Measurements from ENCODE around the gene CELF5. TPM values are rescaled to one million over a fixed set of nuclear protein-coding genes. Genes with fewer than 3 reads are reported as not detected.

The CELF5 gene
- total RNA-seq, 1 donor from 2014 or later = not detected

- Mint-ChIP-seq H3K4me1 (no peaks in the 10 kb centered on the region), H3K27me3 (peaks cover 29% of the 10 kb centered on the region), H3K4me3 (no peak overlapping the region), H3K27ac (no peak overlapping the region), H3K36me3 (ENCODE audit: low read depth) (no peaks in the 10 kb centered on the region), H3K9me3 (no peaks in the 10 kb centered on the region)
- ChIA-PET POLR2A (interaction anchor here (0.6 kb wide), 1 partner anchor 42 kb away, joined by 3 read pairs; the partner anchor contains the start of gene CELF5), CTCF (no interaction called here)
- no peak for ATAC-seq (ENCODE audit: low read depth)
- DNase-seq = no peak
- no peak for TF ChIP-seq CTCF (IDR thresholded peaks at IDR 0.05)
- intact Hi-C loops (cut with micrococcal nuclease) = no loop called here
Observed at GRCh38 chr19:3266092-3266693, 41.7 kb downstream of the CELF5 start.

- intact Hi-C loops (cut with micrococcal nuclease) = no loop called here
- Mint-ChIP-seq H3K4me1 (no peaks in the 10 kb centered on the region), H3K27ac (no peak overlapping the region), H3K27me3 (peaks cover 37% of the 10 kb centered on the region), H3K4me3 (no peak overlapping the region), H3K36me3 (ENCODE audit: low read depth) (no peaks in the 10 kb centered on the region), H3K9me3 (no peaks in the 10 kb centered on the region)
- ChIA-PET POLR2A (interaction anchor here (0.6 kb wide), 1 partner anchor 42 kb away, joined by 3 read pairs; the partner anchor contains the start of gene CELF5), CTCF (no interaction called here)
- ATAC-seq (ENCODE audit: low read depth) = no peak
- no peak for DNase-seq
- no peak for TF ChIP-seq CTCF (IDR thresholded peaks at IDR 0.05)
Observed at GRCh38 chr19:3266792-3267514, 42.5 kb downstream of the CELF5 start.

GRCh38 chr19:3268326-3268725 is 43.9 kb downstream of the CELF5 start:
- no peak overlapping the region for H3K27ac Mint-ChIP-seq
- no peak for ATAC-seq (ENCODE audit: low read depth)
- intact Hi-C loops (cut with micrococcal nuclease) = no loop called here
- no peak for DNase-seq
- ChIA-PET CTCF (no interaction called here), POLR2A (no interaction called here)
- H3K4me1 Mint-ChIP-seq = no peaks in the 10 kb centered on the region
- peaks cover 2% of the 10 kb centered on the region for H3K9me3 Mint-ChIP-seq
- H3K4me3 Mint-ChIP-seq = no peak overlapping the region
- H3K27me3 Mint-ChIP-seq = peaks cover 41% of the 10 kb centered on the region
- H3K36me3 Mint-ChIP-seq (ENCODE audit: low read depth) = no peaks in the 10 kb centered on the region
- TF ChIP-seq CTCF (IDR thresholded peaks at IDR 0.05) = no peak

GRCh38 chr19:3268763-3269162 is 44.3 kb downstream of the CELF5 start:
- ChIA-PET CTCF (no interaction called here), POLR2A (no interaction called here)
- intact Hi-C loops (cut with micrococcal nuclease) = no loop called here
- no peak for ATAC-seq (ENCODE audit: low read depth)
- Mint-ChIP-seq H3K27ac (no peak overlapping the region), H3K27me3 (peaks cover 45% of the 10 kb centered on the region), H3K4me3 (no peak overlapping the region), H3K9me3 (peaks cover 2% of the 10 kb centered on the region), H3K36me3 (ENCODE audit: low read depth) (no peaks in the 10 kb centered on the region), H3K4me1 (no peaks in the 10 kb centered on the region)
- DNase-seq = no peak
- no peak for TF ChIP-seq CTCF (IDR thresholded peaks at IDR 0.05)

- Mint-ChIP-seq H3K4me3 (no peak overlapping the region), H3K36me3 (ENCODE audit: low read depth) (no peaks in the 10 kb centered on the region), H3K9me3 (peaks cover 2% of the 10 kb centered on the region), H3K27ac (no peak overlapping the region), H3K4me1 (peaks cover 5% of the 10 kb centered on the region), H3K27me3 (peaks cover 56% of the 10 kb centered on the region)
- ChIA-PET POLR2A (no interaction called here), CTCF (no interaction called here)
- ATAC-seq (ENCODE audit: low read depth) (no peak), DNase-seq (no peak)
- TF ChIP-seq CTCF (IDR thresholded peaks at IDR 0.05) = no peak
- intact Hi-C loops (cut with micrococcal nuclease) = no loop called here
Observed at GRCh38 chr19:3269916-3270671, 45.6 kb downstream of the CELF5 start.
